ENCODE measurements around the gene BORCS8. TPM values are rescaled to one million over a fixed set of nuclear protein-coding genes. Genes with fewer than 3 reads are reported as not detected.

The BORCS8 gene
- total RNA-seq, 4 donors from 2014 or later, result 11.8 to 29.1 (median 18.8) TPM

GRCh38 chr19:19214892-19215291 is 22.9 kb upstream of the BORCS8 start:
- no peak for TF ChIP-seq POLR2A (IDR thresholded peaks at IDR 0.05)
- TF ChIP-seq EP300 (IDR thresholded peaks at IDR 0.05), result no peak
- TF ChIP-seq CTCF (IDR thresholded peaks at IDR 0.05), result no peak
- Histone ChIP-seq H3K27ac (no peak overlapping the region), H3K9me3 (peaks cover 0 to 8% (median 0%) of the 10 kb centered on the region in 4 donors), H3K27me3 (peaks cover 0 to 68% of the 10 kb centered on the region in 2 donors), H3K36me3 (no peaks in the 10 kb centered on the region), H3K4me3 (no peak overlapping the region), H3K4me1 (peaks cover 0 to 3% (median 0%) of the 10 kb centered on the region in 4 donors)
- no peak for DNase-seq (ENCODE audit: low spot score in 2 of 2)
- WGBS, 2 donors, result 0 to 1% methylated on average over 2 to 8 of the region's 8 CpGs

GRCh38 chr19:19214159-19214490 is 22.2 kb upstream of the BORCS8 start:
- TF ChIP-seq POLR2A (IDR thresholded peaks at IDR 0.05) (no peak), EP300 (IDR thresholded peaks at IDR 0.05) (no peak)
- Histone ChIP-seq H3K9me3 (peaks cover 0 to 8% (median 0%) of the 10 kb centered on the region in 4 donors), H3K4me1 (peaks cover 0 to 3% (median 0%) of the 10 kb centered on the region in 4 donors), H3K27me3 (peaks cover 0 to 70% of the 10 kb centered on the region in 2 donors), H3K27ac (no peak overlapping the region), H3K36me3 (no peaks in the 10 kb centered on the region), H3K4me3 (no peak overlapping the region)
- WGBS, 2 donors, result 6% methylated on average over 5 of the region's 5 CpGs
- DNase-seq (ENCODE audit: low spot score in 2 of 2), result no peak

- TF ChIP-seq CTCF (IDR thresholded peaks at IDR 0.05) (no peak), POLR2A (IDR thresholded peaks at IDR 0.05) (no peak), EP300 (IDR thresholded peaks at IDR 0.05) (no peak)
- peaks cover 0 to 3% (median 0%) of the 10 kb centered on the region in 4 donors for H3K4me1 ChIP-seq
- peaks cover 0 to 70% of the 10 kb centered on the region in 2 donors for H3K27me3 ChIP-seq
- 40 to 44% methylated on average over 18 to 20 of the region's 21 CpGs for WGBS, 2 donors
- H3K9me3 ChIP-seq, result peaks cover 0 to 8% (median 0%) of the 10 kb centered on the region in 4 donors
- no peak for DNase-seq (ENCODE audit: low spot score in 2 of 2)
- H3K36me3 ChIP-seq, result no peaks in the 10 kb centered on the region
- H3K27ac ChIP-seq, result no peak overlapping the region
- no peak overlapping the region for H3K4me3 ChIP-seq
These were observed 21.6 kb upstream of the BORCS8 start for GRCh38 chr19:19213426-19214158.

DNA sequence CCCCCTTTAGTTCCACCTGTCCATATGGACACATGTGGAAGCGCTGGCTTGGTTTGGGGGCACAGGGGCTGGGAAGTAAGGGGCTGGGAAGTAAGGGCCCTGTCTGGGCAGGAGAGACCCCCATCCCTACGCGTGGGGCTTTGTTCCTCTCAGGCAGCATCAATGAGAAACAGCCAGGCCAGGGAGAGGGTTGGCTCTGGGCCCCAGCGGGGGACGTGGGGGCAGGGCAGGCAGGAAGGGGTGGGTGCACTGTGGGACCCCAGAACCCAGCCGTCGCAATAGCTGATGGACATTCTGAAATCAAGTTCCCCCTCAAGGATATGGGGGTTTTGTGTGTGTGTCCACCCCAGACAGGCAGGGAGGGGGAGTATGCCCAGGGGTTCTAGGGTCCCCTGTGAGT is 21.0 kb upstream of the BORCS8 start:
- Histone ChIP-seq H3K9me3 (peaks cover 0 to 8% (median 0%) of the 10 kb centered on the region in 4 donors), H3K27ac (no peak overlapping the region), H3K27me3 (peaks cover 0 to 70% of the 10 kb centered on the region in 2 donors), H3K4me3 (no peak overlapping the region), H3K4me1 (peaks cover 0 to 3% (median 0%) of the 10 kb centered on the region in 4 donors), H3K36me3 (no peaks in the 10 kb centered on the region)
- TF ChIP-seq POLR2A (IDR thresholded peaks at IDR 0.05) (no peak), EP300 (IDR thresholded peaks at IDR 0.05) (no peak), CTCF (IDR thresholded peaks at IDR 0.05) (no peak)
- WGBS, 2 donors, result 12% methylated on average over 5 to 7 of the region's 7 CpGs
- DNase-seq (ENCODE audit: low spot score in 2 of 2), result no peak

DNA sequence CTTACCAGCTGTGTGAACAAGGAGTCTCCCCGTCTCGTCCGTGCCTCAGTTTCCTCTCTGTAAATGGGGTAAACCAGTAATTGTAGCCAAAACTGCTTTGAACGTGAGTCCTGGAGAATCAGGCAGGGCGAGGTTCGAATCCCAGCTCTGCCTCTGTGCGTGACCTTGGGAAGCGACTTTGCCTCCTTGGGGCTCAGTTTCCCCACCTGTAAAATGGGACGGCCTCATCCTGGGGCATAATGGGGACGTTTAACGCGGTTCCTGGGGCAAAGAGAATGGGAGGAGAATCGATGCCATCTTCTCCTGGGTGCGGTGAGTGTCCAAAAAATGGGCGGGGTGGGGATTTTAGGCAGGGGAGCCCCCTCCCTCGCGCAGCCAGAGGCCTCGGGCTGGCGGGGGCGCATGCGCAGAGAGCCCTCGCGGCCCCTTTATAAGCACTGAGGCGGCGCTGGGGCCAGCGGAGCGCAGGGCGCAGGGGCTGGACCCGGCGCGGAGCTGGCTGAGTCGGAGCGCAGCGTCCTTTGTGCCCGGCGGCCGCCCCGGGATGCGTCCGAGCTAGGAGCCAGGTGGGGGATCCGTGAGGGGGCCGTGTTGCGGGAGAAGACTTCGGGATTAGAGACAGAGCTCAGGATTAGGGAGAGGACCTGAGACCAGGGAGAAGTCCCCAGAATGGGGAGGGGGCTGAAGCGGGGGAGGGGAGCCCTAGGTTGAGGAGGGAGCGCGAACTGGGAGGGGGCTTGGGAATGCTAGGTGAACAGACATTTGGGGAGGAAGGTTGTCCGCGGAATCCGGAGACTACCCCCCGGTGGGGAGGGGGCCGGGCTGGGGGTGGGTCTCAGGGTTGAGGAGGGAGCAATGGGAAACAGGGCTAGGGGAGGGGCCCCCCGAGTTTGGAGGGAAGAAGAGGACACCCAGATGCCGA is 19.8 kb upstream of the BORCS8 start, which contains the start of gene NCAN:
NCAN (plus strand) TSS at position 460 of the 922 bp plus-strand sequence. CDS start 4,996 bp downstream, outside the sequence.
- no peak within 1 kb of the TSS for H3K27ac ChIP-seq
- TF ChIP-seq EP300 (IDR thresholded peaks at IDR 0.05) (no peak), CTCF (IDR thresholded peaks at IDR 0.05) (no peak), POLR2A (IDR thresholded peaks at IDR 0.05) (no peak)
- DNase-seq (ENCODE audit: low spot score in 2 of 2), result no peak
- H3K4me3 ChIP-seq, result no peak within 1 kb of the TSS
- H3K27me3 ChIP-seq, result peaks cover 0 to 74% of the 10 kb centered on the region in 2 donors
- H3K36me3 ChIP-seq, result no peaks in the 10 kb centered on the region
- WGBS, 2 donors, result 12% methylated on average over 32 to 38 of the region's 54 CpGs
- H3K9me3 ChIP-seq, result no peaks in the 10 kb centered on the region
- H3K4me1 ChIP-seq, result peaks cover 0 to 7% (median 0%) of the 10 kb centered on the region in 4 donors

Data from tibial nerve (tissue), 4 donors.